IMR-90 (cell line): ENCODE measurements around the gene UBL4A. TPM values are rescaled to one million over a fixed set of nuclear protein-coding genes. Genes with fewer than 3 reads are reported as not detected.

Experiments used
- ATAC-seq: fragments of 200-7000 bp; cut with Tn5 transposase; 2 replicates; pipeline ENCODE4 v1.9.1; 2020; ENCODE audit warnings: low read depth, mild to moderate bottlenecking, moderate library complexity
- BruUV-seq: library from RNA; stranded (reverse); fragments of 400-500 nt; replicated peaks from 2 replicates; lab custom pipeline; 2021; lab: Mats Ljungman, UMichigan
- CTCF ChIA-PET: fragments of 300-600 bp; formaldehyde crosslinking; extraction: SDS; loops from one replicate; lab custom pipeline; 2021; ENCODE audit warnings: antibody characterized with exemption; lab: Yijun Ruan, JAX
- POLR2A ChIA-PET: fragments of 300-600 bp; sonication (Branson Sonifier 250); formaldehyde crosslinking; loops from one replicate; lab custom pipeline; 2022; ENCODE audit warnings: antibody characterized with exemption; ENCODE audit not compliant: unreplicated experiment; lab: Charles Lee
- DNase-seq: peaks from one replicate; pipeline ENCODE4 v3.0.0; 2013
- H2AFZ ChIP-seq: replicated peaks from 2 replicates; pipeline ENCODE3; 2013; ENCODE audit warnings: low read length, mild to moderate bottlenecking; ENCODE audit not compliant: poor library complexity
- H2AK5ac ChIP-seq: 2 replicates; pipeline ENCODE4 v1.6.1; 2013; ENCODE audit warnings: low read depth, low read length, inconsistent platforms
- H2AK9ac ChIP-seq: replicated peaks from 2 replicates; pipeline ENCODE3; 2013; ENCODE audit warnings: mild to moderate bottlenecking, low read depth, low read length, moderate library complexity; ENCODE audit not compliant: poor library complexity
- H2BK120ac ChIP-seq: 2 replicates; pipeline ENCODE4 v1.6.1; 2013; ENCODE audit warnings: low read depth, low read length, inconsistent platforms
- H2BK15ac ChIP-seq: 3 replicates; pipeline ENCODE4 v1.6.1; 2013; ENCODE audit warnings: low read depth, low read length, inconsistent platforms
- H2BK20ac ChIP-seq: 2 replicates; pipeline ENCODE4 v1.6.1; 2013; ENCODE audit warnings: low read depth, mild to moderate bottlenecking, inconsistent platforms, low read length, moderate library complexity
- H2BK5ac ChIP-seq: 2 replicates; pipeline ENCODE4 v1.6.1; 2013; ENCODE audit warnings: mild to moderate bottlenecking, low read depth, low read length, inconsistent platforms; ENCODE audit not compliant: poor library complexity, severe bottlenecking
- H3K14ac ChIP-seq: replicated peaks from 2 replicates; pipeline ENCODE4 v1.6.1; 2013; ENCODE audit warnings: low read depth, low read length, inconsistent platforms
- H3K18ac ChIP-seq: 2 replicates; pipeline ENCODE4 v1.6.1; 2013; ENCODE audit warnings: low read depth, low read length, control low read depth
- H3K23ac ChIP-seq: 2 replicates; pipeline ENCODE4 v1.6.1; 2013; ENCODE audit warnings: low read depth, low read length, inconsistent platforms
- H3K27ac ChIP-seq: 2 replicates; pipeline ENCODE4 v1.5.1; 2013; ENCODE audit warnings: mild to moderate bottlenecking, control low read depth, low read length; ENCODE audit not compliant: insufficient read depth
- H3K27me3 ChIP-seq: 2 replicates; pipeline ENCODE4 v1.6.1; 2013; ENCODE audit warnings: low read length; ENCODE audit not compliant: control insufficient read depth, insufficient read depth
- H3K36me3 ChIP-seq: 2 replicates; pipeline ENCODE4 v1.6.1; 2013; ENCODE audit warnings: low read length, mixed read lengths; ENCODE audit not compliant: control insufficient read depth, insufficient read depth
- H3K4ac ChIP-seq: 2 replicates; pipeline ENCODE4 v1.6.1; 2013; ENCODE audit warnings: low read depth, low read length, inconsistent platforms
- H3K4me1 ChIP-seq: 2 replicates; pipeline ENCODE4 v1.6.1; 2013; ENCODE audit warnings: low read length, mixed read lengths; ENCODE audit not compliant: control insufficient read depth, insufficient read depth
- H3K4me2 ChIP-seq: 2 replicates; pipeline ENCODE4 v1.6.1; 2013; ENCODE audit warnings: low read depth, mild to moderate bottlenecking, control low read depth, low read length, moderate library complexity
- H3K4me3 ChIP-seq: 2 replicates; pipeline ENCODE4 v1.5.1; 2013; ENCODE audit warnings: low read depth, mild to moderate bottlenecking, control low read depth, low read length, moderate library complexity; ENCODE audit not compliant: insufficient read depth
- H3K56ac ChIP-seq: 2 replicates; pipeline ENCODE4 v1.6.1; 2013; ENCODE audit warnings: low read length, inconsistent platforms; ENCODE audit not compliant: insufficient read depth; ENCODE audit errors: extremely low read depth
- H3K79me1 ChIP-seq, 2 experiments: 2 replicates each; pipeline ENCODE4 v1.6.1; 2013; ENCODE audit warnings: low read length in 2 of 2, inconsistent platforms in 1 of 2, low read depth in 1 of 2
- H3K9ac ChIP-seq: 2 replicates; pipeline ENCODE4 v1.6.1; 2013; ENCODE audit warnings: low read depth, low read length, control low read depth
- H3K9me1 ChIP-seq: 2 replicates; pipeline ENCODE4 v1.6.1; 2013; ENCODE audit warnings: low read length, inconsistent platforms; ENCODE audit not compliant: insufficient read depth
- H3K9me3 ChIP-seq: 2 replicates; pipeline ENCODE4 v1.6.1; 2013; ENCODE audit warnings: low read length; ENCODE audit not compliant: control insufficient read depth, insufficient read depth
- H4K20me1 ChIP-seq: 2 replicates; pipeline ENCODE4 v1.6.1; 2013; ENCODE audit warnings: low read length, inconsistent platforms; ENCODE audit not compliant: insufficient read depth
- H4K5ac ChIP-seq: 2 replicates; pipeline ENCODE4 v1.6.1; 2013; ENCODE audit warnings: mild to moderate bottlenecking, low read depth, low read length, control low read depth
- H4K8ac ChIP-seq, 2 experiments: 2 replicates each; pipeline ENCODE4 v1.6.1; 2013; ENCODE audit warnings: low read depth in 2 of 2, low read length in 2 of 2, control low read depth in 1 of 2, inconsistent platforms in 1 of 2
- H4K91ac ChIP-seq: 2 replicates; pipeline ENCODE4 v1.6.1; 2013; ENCODE audit warnings: low read depth, low read length, inconsistent platforms; ENCODE audit not compliant: insufficient read depth
- BHLHE40 ChIP-seq: fragments of 150-350 bp; IDR thresholded peaks from 2 replicates; pipeline ENCODE4 v1.6.1; 2016; ENCODE audit warnings: mild to moderate bottlenecking, low read depth, low read length
- CTCF ChIP-seq: conservative IDR thresholded peaks from 2 replicates; pipeline ENCODE4 v1.5.1; 2012; ENCODE audit warnings: mild to moderate bottlenecking, low read depth, low read length, improper control_type of control experiment
- FOS ChIP-seq: fragments of 150-350 bp; IDR thresholded peaks from 2 replicates; pipeline ENCODE4 v1.6.1; 2016; ENCODE audit warnings: low read depth, low read length
- MAFK ChIP-seq: IDR thresholded peaks from 2 replicates; pipeline ENCODE4 v1.6.1; 2012; ENCODE audit warnings: low read depth, low read length, improper control_type of control experiment
- MAZ ChIP-seq: IDR thresholded peaks from 2 replicates; pipeline ENCODE4 v1.6.1; 2012; ENCODE audit warnings: low read depth, mild to moderate bottlenecking, low read length, improper control_type of control experiment, moderate library complexity, borderline replicate concordance
- MXI1 ChIP-seq: IDR thresholded peaks from 2 replicates; pipeline ENCODE4 v1.6.1; 2012; ENCODE audit warnings: low read depth, mild to moderate bottlenecking, low read length, moderate library complexity, borderline replicate concordance
- NFE2L2 ChIP-seq: fragments of 150-350 bp; IDR thresholded peaks from 2 replicates; pipeline ENCODE4 v1.6.1; 2016; ENCODE audit warnings: low read depth, mild to moderate bottlenecking, low read length
- RAD21 ChIP-seq: IDR thresholded peaks from 2 replicates; pipeline ENCODE4 v1.6.1; 2012; ENCODE audit warnings: low read length, improper control_type of control experiment
- RCOR1 ChIP-seq: IDR thresholded peaks from 2 replicates; pipeline ENCODE4 v1.6.1; 2012; ENCODE audit warnings: mild to moderate bottlenecking, low read length, improper control_type of control experiment; ENCODE audit not compliant: insufficient replicate concordance
- RFX5 ChIP-seq: IDR thresholded peaks from 2 replicates; pipeline ENCODE4 v1.8.0; 2012; ENCODE audit warnings: low read depth, mild to moderate bottlenecking, low read length, moderate library complexity
- SMC3 ChIP-seq: fragments of 150-350 bp; IDR thresholded peaks from 2 replicates; pipeline ENCODE4 v1.6.1; 2016; ENCODE audit warnings: low read depth, mild to moderate bottlenecking, antibody characterized with exemption, low read length, moderate library complexity
- WGBS, 2 experiments: methylation state at CpG; one replicate each; pipeline versions ENCODE4 v1.1.5 to v1.1.7; 2013; ENCODE audit warnings: missing lambda C conversion rate in 2 of 2; ENCODE audit not compliant: insufficient read length in 1 of 2; ENCODE audit errors: extremely low coverage in 2 of 2; 5-methylcytosine and 5-hydroxymethylcytosine counted together
- dilution Hi-C: fragments of 300-500 bp; cut with HindIII; formaldehyde crosslinking; loops from one replicate; pipeline ENCODE4 v1.14.3; 2018; ENCODE audit warnings: low sequenced_read_pairs; ENCODE audit not compliant: unreplicated experiment
- in situ Hi-C: fragments of 300-500 bp; cut with MboI; formaldehyde crosslinking; loops from 3 replicates; pipeline ENCODE4 v1.14.3; 2019; ENCODE audit warnings: low sequenced_read_pairs, inconsistent platforms, mixed read lengths
- intact Hi-C: fragments of 100-400 bp; cut with micrococcal nuclease; formaldehyde crosslinking; loops from 2 replicates; pipeline ENCODE4 v1.10.0; 2022
- polyA plus RNA-seq, 3 experiments: library from polyadenylated mRNA; depleted of rRNA; stranded (reverse); fragments of >200 nt; gene quantifications; 2 replicates each; pipeline ENCODE4 v1.2.3, GENCODE V29; 2012; ENCODE audit warnings: low replicate concordance in 1 of 3
- total RNA-seq: library from RNA; depleted of rRNA; stranded (reverse); fragments of >200 nt; gene quantifications from 2 replicates; pipeline ENCODE4 v1.2.3, GENCODE V29; 2012
- TF ChIP-seq, protein P1 (sequence below): fragments of 150-350 bp; IDR thresholded peaks from 2 replicates; pipeline ENCODE4 v1.6.1; 2016; ENCODE audit warnings: low read depth, mild to moderate bottlenecking, low read length, moderate library complexity, borderline replicate concordance
- TF ChIP-seq, protein P2 (sequence below): fragments of 150-350 bp; IDR thresholded peaks from 2 replicates; pipeline ENCODE4 v1.6.1; 2017; ENCODE audit warnings: mild to moderate bottlenecking, antibody characterized with exemption, low read length, low read depth

Gene UBL4A
- total and polyA plus RNA-seq, 2 of the 4 experiments (the other 2 are of a cell fraction), result 24.6 to 28.3 TPM

DNA sequence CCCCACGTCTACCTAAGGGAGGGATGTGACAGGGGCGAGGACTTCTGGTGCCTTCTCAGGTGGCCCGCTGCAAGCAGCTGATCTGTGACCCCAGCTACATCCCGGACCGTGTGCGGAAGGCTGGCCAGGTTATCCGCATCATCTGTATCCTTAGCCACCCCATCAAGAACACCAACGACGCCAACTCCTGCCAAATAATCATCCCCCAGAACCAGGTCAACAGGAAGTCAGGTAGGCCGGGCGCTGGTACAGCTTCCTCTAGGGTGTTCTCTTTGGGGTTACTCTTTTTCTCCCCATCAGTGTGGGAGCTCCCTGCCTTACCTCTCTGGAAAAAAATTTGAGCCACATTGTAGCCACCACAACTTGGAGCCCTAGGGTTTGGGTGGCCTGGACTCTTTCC lies 44.9 kb downstream of the UBL4A start:
- dilution Hi-C loops, result no loop called here
- H3K23ac ChIP-seq, result no peak overlapping the region
- H4K91ac ChIP-seq, result no peak overlapping the region
- H2AK5ac ChIP-seq, result no peak overlapping the region
- peaks cover 0 to 21% of the 10 kb centered on the region in 2 experiments; a peak in 2 of 4 replicates for H3K79me1 ChIP-seq
- H3K4me2 ChIP-seq, result no peak overlapping the region
- no peak overlapping the region for H2BK20ac ChIP-seq
- ChIA-PET POLR2A (no interaction called here), CTCF (no interaction called here)
- H3K4me1 ChIP-seq, result peaks cover 11% of the 10 kb centered on the region
- no peak overlapping the region for H3K4me3 ChIP-seq
- no peak overlapping the region for H3K14ac ChIP-seq
- no peak overlapping the region for H2AFZ ChIP-seq
- no peak overlapping the region for H2BK120ac ChIP-seq
- no peak overlapping the region for H3K56ac ChIP-seq
- no peak overlapping the region for H3K4ac ChIP-seq
- H3K18ac ChIP-seq, result no peak overlapping the region
- no TSS peak for BruUV-seq
- DNase-seq (no peak), ATAC-seq (no peak)
- peaks cover 37% of the 10 kb centered on the region for H3K36me3 ChIP-seq
- no peak overlapping the region for H4K5ac ChIP-seq
- H2AK9ac ChIP-seq, result no peak overlapping the region
- H3K27ac ChIP-seq, result no peak overlapping the region
- in situ Hi-C loops, result no loop called here
- TF ChIP-seq SMC3, result no peak
- TF ChIP-seq, protein P1, sequence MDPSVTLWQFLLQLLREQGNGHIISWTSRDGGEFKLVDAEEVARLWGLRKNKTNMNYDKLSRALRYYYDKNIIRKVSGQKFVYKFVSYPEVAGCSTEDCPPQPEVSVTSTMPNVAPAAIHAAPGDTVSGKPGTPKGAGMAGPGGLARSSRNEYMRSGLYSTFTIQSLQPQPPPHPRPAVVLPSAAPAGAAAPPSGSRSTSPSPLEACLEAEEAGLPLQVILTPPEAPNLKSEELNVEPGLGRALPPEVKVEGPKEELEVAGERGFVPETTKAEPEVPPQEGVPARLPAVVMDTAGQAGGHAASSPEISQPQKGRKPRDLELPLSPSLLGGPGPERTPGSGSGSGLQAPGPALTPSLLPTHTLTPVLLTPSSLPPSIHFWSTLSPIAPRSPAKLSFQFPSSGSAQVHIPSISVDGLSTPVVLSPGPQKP, result no peak
- no peak for TF ChIP-seq MXI1
- no peak for TF ChIP-seq FOS
- TF ChIP-seq, protein P2, sequence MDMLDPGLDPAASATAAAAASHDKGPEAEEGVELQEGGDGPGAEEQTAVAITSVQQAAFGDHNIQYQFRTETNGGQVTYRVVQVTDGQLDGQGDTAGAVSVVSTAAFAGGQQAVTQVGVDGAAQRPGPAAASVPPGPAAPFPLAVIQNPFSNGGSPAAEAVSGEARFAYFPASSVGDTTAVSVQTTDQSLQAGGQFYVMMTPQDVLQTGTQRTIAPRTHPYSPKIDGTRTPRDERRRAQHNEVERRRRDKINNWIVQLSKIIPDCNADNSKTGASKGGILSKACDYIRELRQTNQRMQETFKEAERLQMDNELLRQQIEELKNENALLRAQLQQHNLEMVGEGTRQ, result no peak
- no peak for TF ChIP-seq MAZ
- TF ChIP-seq RFX5, result no peak
- no peak for TF ChIP-seq NFE2L2
- no peak for TF ChIP-seq BHLHE40
- TF ChIP-seq RAD21, result no peak
- TF ChIP-seq RCOR1, result no peak
- no peak for TF ChIP-seq CTCF
- no peak for TF ChIP-seq MAFK
- H4K8ac ChIP-seq, result no peak overlapping the region
- intact Hi-C loops, result no loop called here
- 92% methylated on average over 5 of the region's 11 CpGs; no CpG with 5 or more reads in 1 of the 2 experiments for WGBS, 2 experiments
- peaks cover 14% of the 10 kb centered on the region for H4K20me1 ChIP-seq
- no peak overlapping the region for H2BK15ac ChIP-seq
- no peaks in the 10 kb centered on the region; the same call in 1 of the 2 replicates for H3K9me3 ChIP-seq
- no peaks in the 10 kb centered on the region for H3K9me1 ChIP-seq
- no peaks in the 10 kb centered on the region for H3K27me3 ChIP-seq
- H2BK5ac ChIP-seq, result no peak overlapping the region
- no peak overlapping the region for H3K9ac ChIP-seq
